WI38 (cell line): ENCODE results near the gene LNP1.

ENCODE experiments used
- H3K4me3 ChIP-seq: 2 replicates; pipeline ENCODE4 v1.5.1; 2011; ENCODE audit warnings: low read depth, mild to moderate bottlenecking, control low read depth, low read length
- CTCF ChIP-seq: IDR thresholded peaks from 2 replicates; pipeline ENCODE4 v1.5.1; 2012; ENCODE audit warnings: low read depth, mild to moderate bottlenecking, control low read depth, low read length

The LNP1 gene

GRCh38 chr3:100361897-100362296 is 39.4 kb upstream of the LNP1 start:
- TF ChIP-seq CTCF, result no peak

DNA sequence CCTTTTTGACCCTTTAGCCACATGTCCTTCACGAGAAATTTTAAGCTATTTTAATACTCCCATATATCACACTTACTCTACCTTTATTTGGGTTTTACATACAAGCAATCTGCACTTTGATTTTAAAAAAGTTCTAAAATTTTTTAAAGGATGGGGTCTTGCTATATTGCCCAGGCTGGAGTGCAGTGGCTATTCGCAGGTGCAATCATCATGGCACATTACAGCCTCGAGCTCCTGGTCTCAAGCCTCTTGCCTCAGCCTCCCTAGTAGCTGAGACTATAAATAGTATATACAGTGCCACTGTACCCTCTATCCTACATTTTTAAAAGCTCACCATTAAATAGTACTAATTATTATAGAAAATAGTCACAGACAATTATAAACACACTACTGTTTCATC is 36.9 kb upstream of the LNP1 start:
- H3K4me3 ChIP-seq, result no peak overlapping the region
- no peak for TF ChIP-seq CTCF

More at GRCh38 chr3:100361897-100362296, 39.4 kb upstream of the LNP1 start:
- no peak overlapping the region for H3K4me3 ChIP-seq

- no peak overlapping the region for H3K4me3 ChIP-seq
- no peak for TF ChIP-seq CTCF
These were observed 34.9 kb upstream of the LNP1 start for GRCh38 chr3:100366424-100366823.

DNA sequence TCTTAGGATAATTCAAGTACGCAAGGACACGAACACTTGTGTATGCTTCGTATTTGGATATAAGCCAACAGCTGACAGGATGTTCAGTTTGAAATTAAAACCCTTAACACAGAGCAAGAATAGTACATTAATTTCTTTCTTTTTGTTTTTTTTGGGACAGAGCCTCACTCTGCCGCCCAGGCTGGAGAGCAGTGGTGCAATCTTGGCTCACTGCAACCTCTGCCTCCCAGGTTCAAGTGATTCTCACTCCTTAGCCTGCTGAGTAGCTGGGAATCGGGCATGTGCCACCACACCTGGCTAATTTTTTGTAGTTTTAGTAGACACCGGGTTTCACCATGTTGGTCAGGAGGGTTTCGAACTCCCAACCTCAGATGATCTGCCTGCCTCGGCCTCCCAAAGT is 32.9 kb upstream of the LNP1 start:
- TF ChIP-seq CTCF, result no peak
- H3K4me3 ChIP-seq, result no peak overlapping the region

- H3K4me3 ChIP-seq, result no peak overlapping the region
- no peak for TF ChIP-seq CTCF
These were observed 30.6 kb upstream of the LNP1 start for GRCh38 chr3:100370756-100371155.

DNA sequence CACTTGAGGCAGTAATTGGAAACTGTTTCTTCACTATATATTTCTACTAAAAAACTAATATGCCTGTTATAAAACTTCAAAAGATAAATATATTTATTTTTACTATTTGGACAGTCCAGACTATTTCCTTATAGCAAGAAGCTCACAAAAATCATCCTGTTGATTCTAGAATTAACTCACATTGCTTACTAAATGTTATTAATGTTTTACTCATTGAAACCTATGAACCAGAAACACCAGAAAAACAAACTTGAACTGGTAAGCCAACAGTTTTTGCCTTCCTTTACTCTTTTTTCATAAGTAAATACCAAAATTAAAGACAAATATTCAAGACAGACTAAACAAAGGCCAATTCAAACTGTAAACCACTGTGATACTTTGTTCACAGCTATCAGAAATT is 26.8 kb upstream of the LNP1 start:
- no peak for TF ChIP-seq CTCF
- no peak overlapping the region for H3K4me3 ChIP-seq

- H3K4me3 ChIP-seq, result no peak overlapping the region
- no peak for TF ChIP-seq CTCF
These were observed 25.0 kb upstream of the LNP1 start for GRCh38 chr3:100376301-100376700.
